Amniotic epithelial cell (primary cell): ENCODE measurements around the gene PCDHB15.

Source experiments
- DNase-seq: peaks from one replicate; pipeline ENCODE4 v3.0.0-alpha.2; 2010; ENCODE audit warnings: low read depth

Gene PCDHB15

DNA sequence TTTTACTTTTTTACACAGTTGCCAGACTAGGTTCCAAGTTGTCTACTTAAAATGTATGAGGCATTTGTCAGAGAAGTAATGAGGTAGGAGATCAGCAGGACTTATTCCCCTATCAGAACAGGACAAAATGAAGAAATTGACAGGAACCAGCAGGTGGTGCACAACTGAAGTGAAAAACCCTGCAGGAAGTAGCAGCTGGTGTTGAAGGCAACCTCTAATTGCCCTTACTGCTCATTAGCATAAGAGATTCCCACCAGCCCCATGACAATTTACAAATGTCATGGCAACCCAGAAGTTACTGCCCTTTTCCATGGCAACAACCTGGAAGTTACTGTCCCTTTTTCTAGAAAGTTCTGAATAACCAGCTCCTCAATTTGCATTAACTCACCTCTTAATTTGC is 5.4 kb downstream of the PCDHB15 start:
- no peak for DNase-seq

- DNase-seq: no peak
Observed at GRCh38 chr5:141258464-141258863, 13.3 kb downstream of the PCDHB15 start.

DNA sequence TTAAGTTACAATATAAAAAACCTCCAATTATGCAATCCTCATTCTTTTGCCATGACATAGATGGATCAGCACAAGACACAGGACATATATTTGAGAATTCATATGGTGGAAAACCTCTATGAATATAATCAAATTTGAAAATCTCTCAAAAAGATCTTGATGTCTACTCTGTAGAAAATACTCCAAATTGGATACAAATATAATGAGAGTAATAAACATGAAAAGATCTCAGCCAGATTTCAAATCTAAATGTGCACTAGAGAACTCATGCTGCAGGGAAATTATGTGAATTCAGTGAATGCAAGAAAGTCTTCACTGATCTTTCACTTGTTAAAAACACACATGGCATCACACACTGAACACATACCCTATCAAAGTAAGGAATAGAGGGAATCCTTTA is 13.8 kb downstream of the PCDHB15 start:
- no peak for DNase-seq

DNA sequence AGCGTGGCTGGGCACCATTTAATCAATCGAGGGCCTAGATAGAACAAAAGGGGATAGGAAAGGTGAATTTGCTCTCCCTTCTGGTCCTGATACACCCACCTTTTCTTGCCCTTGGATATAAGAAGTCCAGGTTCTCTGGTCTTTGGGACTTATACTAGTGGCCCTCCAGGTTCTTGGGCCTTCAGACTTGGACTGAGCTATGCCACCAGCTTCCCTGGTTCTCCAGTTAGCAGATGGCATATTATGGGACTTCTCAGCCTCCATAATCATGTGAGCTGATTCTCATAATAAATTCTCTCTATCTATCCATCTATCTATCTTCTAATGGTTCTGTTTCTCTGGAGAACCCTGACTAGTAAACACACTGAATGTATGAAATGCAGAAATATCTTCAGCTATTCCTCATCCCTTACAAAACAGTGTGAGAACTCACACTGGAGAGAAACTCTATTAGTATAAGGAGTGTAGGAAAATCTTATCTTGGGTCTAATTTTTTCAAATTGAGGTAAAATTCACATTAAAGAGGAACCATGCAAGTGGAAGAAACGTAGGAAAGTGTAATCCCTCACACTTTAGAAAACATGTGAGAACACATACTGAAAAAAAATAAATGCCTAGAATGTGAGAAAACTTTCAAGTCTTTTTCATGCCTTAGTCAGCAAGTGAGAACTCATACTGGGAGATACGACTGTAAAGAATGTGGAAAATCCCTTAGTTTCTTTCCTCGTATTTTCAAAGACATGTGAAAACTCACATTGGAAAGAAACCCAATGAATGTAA is 15.5 kb downstream of the PCDHB15 start:
- DNase-seq: peak; percentile 27

- no peak for DNase-seq
Observed at GRCh38 chr5:141261238-141261546, 16.0 kb downstream of the PCDHB15 start.

DNA sequence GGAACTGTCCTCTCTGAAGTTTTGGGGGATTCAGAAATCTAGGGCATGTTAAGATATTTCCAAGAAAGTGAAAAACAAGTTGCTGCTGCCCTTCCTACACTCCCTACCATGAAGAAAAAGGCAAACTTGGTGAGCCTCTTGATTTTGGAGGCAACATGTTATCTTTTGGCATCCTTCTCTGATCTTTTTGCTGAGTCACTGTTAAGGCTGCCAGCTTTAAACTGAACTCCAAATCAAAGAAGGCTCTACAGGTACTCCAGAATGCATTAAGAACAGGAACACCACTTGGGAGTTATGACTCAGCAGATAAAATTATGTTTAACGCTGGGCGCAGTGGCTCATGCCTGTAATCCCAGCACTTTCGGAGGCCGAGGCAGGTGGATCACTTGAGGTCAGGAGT is 24.0 kb downstream of the PCDHB15 start:
- no peak for DNase-seq

GRCh38 chr5:141272906-141273305 is 27.7 kb downstream of the PCDHB15 start:
- DNase-seq: no peak

- DNase-seq: no peak
Observed at GRCh38 chr5:141298376-141298775, 53.2 kb downstream of the PCDHB15 start.
